Activated CD8-positive, alpha-beta memory T cell treated with anti-CD3 and anti-CD28 coated beads, Interleukin-2, amount 50 U/mL, for 24 hours (primary cell): ENCODE data around the gene KCNJ4.
"Not testable (repeated sequence)": the region's sequence is repeated elsewhere in the genome, so short reads cannot be mapped to it uniquely, and the experiment has no call there.

Source experiments
- DNase-seq: peaks from one replicate; pipeline ENCODE4 v3.0.0-alpha.2; 2020; ENCODE audit errors: extremely low read depth

The KCNJ4 gene

DNA sequence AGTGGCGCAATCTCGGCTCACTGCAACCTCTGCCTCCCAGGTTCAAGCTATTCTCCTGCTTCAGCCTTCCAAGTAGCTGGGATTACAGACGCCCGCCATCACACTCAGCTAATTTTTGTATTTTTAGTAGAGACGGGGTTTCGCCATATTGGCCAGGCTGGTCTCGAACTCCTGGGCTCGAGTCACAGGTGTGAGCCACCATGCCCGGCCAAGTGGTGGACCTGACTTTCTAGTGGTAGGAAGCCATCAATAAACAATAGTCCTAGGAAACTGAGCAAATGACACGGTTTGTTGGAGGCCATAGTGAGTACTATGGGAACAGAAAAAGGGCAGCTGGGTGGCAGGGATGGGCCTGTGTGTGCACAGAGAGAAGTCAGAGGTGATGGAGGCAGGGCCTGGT lies 15.2 kb upstream of the KCNJ4 start:
- DNase-seq = not testable (repeated sequence)

- no peak for DNase-seq
Measured at GRCh38 chr22:38469306-38469781, 14.3 kb upstream of the KCNJ4 start.

DNA sequence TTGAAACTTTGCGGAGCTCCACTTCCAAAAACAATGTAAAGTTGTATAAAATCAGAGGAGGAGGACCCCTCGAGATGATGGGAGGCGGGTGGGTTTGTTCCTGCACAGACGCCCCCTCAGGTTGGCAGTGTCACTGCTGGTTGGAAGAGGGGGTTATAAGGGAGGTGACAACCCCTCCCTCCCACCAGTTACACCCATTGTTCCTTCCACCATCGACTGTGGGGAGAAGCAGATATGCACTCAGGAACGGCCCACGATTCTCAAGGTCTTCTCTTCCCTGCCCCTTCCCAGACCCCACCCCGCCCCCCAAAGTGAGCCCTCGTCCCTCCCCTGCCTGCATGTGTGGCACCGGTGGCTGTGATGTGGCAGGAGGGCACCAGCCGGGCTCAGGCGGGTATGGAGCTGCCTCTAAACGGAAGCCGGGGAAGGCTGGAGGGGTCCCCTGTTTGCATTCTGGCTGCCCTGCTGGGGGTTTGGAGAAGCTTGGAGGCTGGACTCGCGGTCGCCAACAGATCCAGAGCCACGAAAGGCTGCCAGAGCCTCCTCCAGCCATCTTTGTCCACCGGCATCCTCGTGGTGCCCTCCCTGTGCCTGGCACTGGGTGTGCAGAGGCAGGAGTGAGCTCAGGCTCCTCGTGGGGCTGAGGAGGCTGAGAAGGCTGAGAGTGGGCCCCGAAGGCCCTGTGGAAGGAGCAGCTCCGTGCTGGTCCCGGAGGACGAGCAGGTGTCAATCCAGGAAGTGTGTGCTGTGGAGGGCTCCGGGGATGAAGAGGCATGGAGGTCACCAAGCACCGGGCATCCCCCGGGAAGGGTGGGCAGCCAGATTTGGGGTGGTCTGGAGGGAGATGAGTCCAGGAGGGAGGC lies 13.7 kb upstream of the KCNJ4 start:
- DNase-seq = no peak

- DNase-seq = peak; percentile 8
Measured at GRCh38 chr22:38467904-38468442, 13.0 kb upstream of the KCNJ4 start, which contains the start of gene KDELR3. KDELR3 (plus strand) TSS chr22:38468096; CDS start chr22:38468234, 138 bp downstream.

DNA sequence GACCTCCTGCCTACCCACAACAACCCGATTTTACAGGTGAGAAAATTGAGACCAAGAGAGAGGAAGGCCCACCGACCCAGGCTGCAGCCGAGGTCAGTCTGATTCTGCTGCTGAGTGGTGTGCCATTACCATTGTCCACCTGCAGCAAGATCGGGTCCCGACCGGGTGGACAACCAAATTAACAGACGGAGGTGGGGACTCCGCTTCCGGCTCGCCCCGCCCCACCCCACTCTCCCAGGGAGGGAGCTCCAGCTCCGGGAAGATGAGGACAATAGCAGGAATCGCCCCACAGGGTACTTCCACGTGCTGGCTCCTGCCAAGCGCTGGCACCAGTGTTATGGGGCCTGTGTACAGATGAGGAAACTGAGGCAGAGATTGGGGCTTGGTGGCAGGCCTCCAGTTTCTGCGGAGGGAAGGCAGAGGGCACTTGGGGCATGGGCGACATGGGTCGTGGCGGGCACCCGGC lies 12.5 kb upstream of the KCNJ4 start:
- no peak for DNase-seq

DNA sequence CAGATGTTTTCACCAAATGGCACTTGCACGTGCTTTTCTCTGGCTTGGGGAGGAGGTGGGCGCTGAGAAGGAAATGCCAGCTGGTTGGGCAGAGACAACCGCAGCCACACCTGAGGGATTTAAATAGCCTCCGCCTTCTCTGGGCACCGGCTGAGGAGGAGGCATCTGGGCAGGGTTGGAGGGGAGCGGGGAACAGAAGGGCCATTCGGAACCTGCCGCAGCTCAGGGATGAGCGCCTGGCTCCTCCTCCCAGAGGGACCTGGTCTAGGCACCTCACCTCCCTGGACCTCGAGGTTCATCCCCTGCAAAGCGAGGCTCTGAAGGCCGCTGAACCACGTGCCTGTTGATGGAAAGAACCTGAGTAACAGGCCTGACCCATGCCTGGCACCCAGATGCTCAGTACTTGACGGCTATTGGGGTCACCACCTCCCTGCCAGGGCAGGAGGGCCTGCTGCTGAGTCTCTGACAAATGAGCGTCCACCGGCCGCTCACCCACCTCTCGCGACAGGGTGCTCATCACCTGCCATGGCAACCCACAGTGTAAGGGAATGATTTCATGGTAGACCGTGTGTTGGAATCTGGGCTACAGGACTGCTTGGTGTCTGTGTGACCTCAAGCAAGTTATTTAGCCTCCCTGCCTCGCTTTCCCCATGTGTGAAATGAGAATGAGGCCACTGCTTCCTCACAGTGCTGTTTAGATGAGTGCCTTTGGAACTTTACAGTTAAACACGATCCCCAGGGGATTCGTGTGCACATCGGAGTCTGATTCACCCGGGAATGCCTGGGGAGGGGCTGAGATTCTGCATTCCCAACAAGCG lies 10.9 kb upstream of the KCNJ4 start:
- no peak for DNase-seq

DNA sequence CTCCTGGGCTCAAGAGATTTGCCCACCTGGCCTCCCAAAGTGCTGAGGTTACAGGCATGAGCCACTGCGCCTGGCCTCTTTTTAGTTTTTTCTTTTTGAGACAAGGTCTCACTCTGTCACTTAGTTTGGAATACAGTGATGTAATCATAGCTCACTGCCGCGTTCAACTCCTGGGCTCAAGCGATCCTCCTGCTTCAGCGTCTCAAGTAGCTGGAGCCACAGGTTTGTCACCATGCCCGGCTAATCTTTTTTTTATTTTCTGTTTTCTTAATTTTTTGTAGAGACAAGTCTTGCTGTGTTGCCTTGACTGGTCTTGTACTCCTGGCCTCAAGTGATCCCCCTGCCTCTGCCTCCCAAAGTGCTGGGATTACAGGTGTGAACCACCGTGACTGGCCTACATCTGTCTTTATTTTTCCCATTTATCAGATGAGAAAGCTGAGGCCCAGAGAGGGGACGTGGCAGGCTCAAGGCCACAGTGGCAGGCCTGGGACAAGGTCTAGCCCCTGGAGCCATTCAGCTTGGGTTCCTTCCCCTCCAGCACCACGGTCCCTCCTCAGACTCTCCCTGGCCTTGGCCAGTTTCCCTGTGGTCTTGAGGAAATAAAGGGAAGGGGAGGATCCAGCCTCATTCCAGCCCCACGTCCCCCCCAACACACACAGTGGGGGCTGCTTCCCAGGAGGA lies 10.1 kb upstream of the KCNJ4 start:
- DNase-seq = no peak

DNA sequence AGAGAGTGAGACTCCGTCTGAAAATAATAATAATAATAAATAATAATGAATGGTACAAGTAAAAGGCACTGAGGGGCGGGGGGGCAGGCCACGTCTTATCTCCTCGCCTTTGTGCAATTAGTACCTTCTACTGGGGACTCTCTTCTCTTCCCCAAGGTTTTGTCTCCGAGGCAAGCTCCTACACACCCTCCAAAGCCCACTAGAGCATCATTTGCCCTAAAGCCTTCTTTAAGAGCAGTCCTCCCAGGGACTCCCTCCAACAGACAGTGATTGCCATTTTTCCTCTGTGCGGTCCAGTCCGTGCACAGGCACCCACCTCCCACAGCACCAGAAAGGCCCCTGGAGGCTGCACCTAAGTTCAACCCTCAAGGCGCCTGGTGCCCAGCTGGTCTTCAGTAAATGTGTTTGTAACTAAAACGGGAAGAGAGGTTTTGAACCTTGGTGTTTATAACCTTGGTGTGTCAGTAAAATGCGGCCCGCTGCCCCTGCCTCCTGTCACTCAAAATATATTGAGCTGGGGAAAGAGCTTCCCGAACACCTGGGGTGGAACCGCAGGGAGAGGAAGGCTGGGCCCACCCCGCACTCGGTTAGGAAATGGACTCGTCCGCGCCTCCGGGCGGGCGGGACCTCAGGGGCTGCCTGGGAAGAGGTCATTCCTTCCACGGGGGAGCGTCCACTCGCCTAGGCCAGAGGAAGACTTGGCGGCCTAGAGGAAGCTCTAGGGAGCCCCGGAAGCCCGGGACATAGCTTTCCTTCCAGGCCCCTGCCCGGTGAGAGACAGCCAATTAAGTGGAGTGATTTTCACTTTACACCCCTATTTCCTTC lies 8.2 kb upstream of the KCNJ4 start:
- DNase-seq = no peak

DNA sequence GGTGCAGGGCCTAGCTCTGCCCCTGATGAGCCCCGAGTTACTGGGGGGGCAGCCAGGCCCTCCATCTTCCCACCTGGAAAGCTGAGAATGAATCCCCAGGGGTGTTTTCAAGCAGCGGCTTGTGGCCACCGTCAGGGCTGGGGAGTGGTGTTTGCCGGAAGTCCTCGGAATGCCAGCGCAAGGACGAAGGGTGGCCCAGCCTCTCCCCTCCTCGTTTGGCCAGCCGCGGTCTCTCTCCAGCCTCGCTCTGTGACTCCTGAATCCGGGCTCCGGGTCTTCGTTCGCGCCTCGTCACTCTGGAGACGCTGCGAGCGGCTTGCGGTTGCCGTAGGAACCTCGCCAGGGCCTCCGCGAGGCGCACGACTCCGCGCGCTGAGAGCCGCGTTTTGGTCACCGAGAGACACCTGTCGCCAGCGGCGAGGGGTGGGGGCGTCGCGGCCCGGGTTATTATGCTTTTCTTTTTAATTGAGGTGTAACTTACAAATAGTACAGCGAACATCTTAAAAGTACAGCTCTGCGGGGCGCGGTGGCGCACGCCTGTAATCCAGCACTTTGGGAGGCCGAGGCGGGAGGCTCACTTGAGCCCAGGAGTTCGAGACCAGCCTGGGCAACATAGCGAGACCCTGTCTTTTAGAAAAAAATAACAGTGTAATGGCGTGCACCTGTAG lies 6.5 kb upstream of the KCNJ4 start:
- peak; percentile 12 for DNase-seq

DNA sequence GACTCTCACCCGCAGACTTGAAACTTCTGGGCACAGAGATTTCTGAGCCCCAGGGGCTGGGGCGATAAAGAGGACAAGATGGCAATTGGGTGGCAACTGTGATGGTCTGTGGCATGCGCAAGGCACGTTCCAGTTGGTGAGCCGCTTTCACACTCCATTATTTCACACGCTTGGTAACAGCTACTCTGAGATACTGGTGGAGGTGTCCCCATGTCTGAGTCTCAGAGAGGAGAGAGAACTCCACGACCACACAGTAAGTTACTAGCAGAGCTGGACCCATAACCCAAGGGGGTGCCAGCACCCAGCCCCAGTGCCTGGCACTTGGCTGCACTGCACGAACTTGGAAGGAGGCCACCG lies 6.0 kb upstream of the KCNJ4 start:
- DNase-seq = no peak

GRCh38 chr22:38460426-38460840 lies 5.4 kb upstream of the KCNJ4 start:
- no peak for DNase-seq

GRCh38 chr22:38456841-38457699 lies 2.1 kb upstream of the KCNJ4 start:
- no peak for DNase-seq

DNA sequence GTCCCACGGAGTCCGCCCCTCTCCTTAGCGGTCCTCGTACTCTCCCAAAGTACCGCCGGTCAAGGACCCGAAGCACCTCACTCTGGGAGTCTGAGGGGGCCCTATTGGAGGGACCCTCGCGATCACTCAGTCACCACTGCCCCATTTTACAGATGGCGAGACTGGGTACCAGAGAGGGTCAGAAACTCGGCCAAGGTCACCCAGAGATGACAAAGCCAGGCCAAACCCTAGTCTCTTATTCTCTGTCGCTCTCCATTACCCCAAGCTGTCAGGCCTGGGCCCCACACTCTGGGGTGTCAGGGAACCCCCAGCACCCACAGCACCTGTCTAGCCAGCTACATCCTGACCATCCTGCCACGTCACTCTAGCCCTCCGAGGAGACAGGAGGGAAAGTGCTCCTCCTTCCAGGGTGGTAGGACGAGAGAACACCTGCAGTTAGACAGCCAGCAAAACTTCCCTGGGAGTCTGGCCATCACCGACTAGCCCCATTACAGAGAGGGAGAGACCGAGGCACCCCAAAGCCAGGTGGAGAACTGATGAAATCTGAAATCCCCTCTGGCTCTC lies 1.4 kb upstream of the KCNJ4 start:
- DNase-seq = no peak

- DNase-seq = no peak
Measured at GRCh38 chr22:38455530-38456271, 702 bp upstream of the KCNJ4 start.

- no peak for DNase-seq
Measured at GRCh38 chr22:38454353-38455075, 485 bp downstream of the KCNJ4 start.

GRCh38 chr22:38453996-38454352 lies 1.0 kb downstream of the KCNJ4 start:
- DNase-seq = no peak

DNA sequence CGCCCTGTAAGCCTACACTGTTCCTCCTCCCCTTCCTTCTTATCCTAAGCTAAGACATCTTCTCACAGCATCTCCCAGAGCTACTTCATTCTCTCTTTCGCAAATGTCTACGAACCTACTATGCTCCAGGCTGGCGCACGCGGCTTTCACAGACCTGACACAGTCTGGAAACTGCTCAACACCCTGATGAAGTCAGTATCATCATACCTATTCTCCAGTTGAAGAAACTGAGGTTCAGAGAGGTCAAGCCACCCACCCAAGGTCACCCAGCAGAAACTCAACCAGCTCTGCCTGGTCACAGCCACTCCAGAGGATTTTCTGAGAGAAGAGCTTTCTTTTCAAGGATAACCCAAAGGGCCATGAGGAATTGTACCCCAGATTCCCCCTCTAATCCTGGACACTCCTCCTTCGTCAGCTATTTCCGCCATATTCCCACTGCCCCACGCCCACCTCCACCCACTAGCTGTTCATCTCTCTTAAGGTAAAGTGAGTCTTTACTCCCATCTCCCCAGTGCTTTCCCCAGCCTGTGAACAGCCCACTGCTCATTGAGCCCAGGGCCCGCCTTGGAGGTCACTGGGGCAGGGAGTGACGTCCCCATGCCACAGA lies 1.8 kb downstream of the KCNJ4 start:
- no peak for DNase-seq
